Brain microvascular endothelial cell (primary cell): ENCODE measurements around the gene NDE1.
A peak's percentile ranks its signal among the peaks of the same experiment; 100 is the strongest.
"Not testable (repeated sequence)": the region's sequence is repeated elsewhere in the genome, so short reads cannot be mapped to it uniquely, and the experiment has no call there.

ENCODE experiments used
- DNase-seq: peaks from one replicate; pipeline ENCODE4 v3.0.0-alpha.2; 2020
- H3K27ac ChIP-seq: fragments of 250-450 bp; sonication (Bioruptor Pico); 2 replicates; pipeline ENCODE4 v1.5.1; 2020; ENCODE audit warnings: mild to moderate bottlenecking, moderate library complexity
- H3K27me3 ChIP-seq: fragments of 250-450 bp; sonication (Bioruptor Pico); replicated peaks from 2 replicates; pipeline ENCODE4 v1.5.1; 2020; ENCODE audit warnings: mild to moderate bottlenecking
- H3K36me3 ChIP-seq: fragments of 250-450 bp; sonication (Bioruptor Pico); replicated peaks from 2 replicates; pipeline ENCODE4 v1.5.1; 2020; ENCODE audit warnings: mild to moderate bottlenecking
- H3K4me3 ChIP-seq: 2 replicates; pipeline ENCODE4 v1.5.1; 2011; ENCODE audit warnings: low read depth, mild to moderate bottlenecking, control low read depth, low read length, moderate library complexity
- CTCF ChIP-seq: IDR thresholded peaks from 2 replicates; pipeline ENCODE4 v1.5.1; 2011; ENCODE audit warnings: low read depth, mild to moderate bottlenecking, moderate library complexity, low read length, control low read depth, inconsistent platforms; ENCODE audit errors: missing control alignments
- in situ Hi-C: cut with HindIII; loops from 2 replicates; pipeline ENCODE4 v1.10.0; 2017; ENCODE audit warnings: low sequenced_read_pairs, low pct_ligation_motif_present

Gene NDE1

GRCh38 chr16:15677447-15677846, 27.4 kb downstream of the NDE1 start:
- in situ Hi-C loops = no loop called here
- no peaks in the 10 kb centered on the region for H3K27me3 ChIP-seq
- no peak for TF ChIP-seq CTCF
- no peak for DNase-seq
- no peak overlapping the region for H3K27ac ChIP-seq
- H3K36me3 ChIP-seq = peaks cover 20% of the 10 kb centered on the region
- no peak overlapping the region for H3K4me3 ChIP-seq

- peak; percentile 82 for TF ChIP-seq CTCF
- Histone ChIP-seq H3K27ac (peak overlapping the region; percentile 64), H3K36me3 (peaks cover 22% of the 10 kb centered on the region), H3K27me3 (no peaks in the 10 kb centered on the region), H3K4me3 (no peak overlapping the region)
- in situ Hi-C loops = no loop called here
- peak; percentile 85 for DNase-seq
Observed at GRCh38 chr16:15682105-15682570, 32.1 kb downstream of the NDE1 start.

- in situ Hi-C loops = no loop called here
- H3K4me3 ChIP-seq = no peak overlapping the region
- DNase-seq = no peak
- no peak overlapping the region for H3K27ac ChIP-seq
- no peaks in the 10 kb centered on the region for H3K27me3 ChIP-seq
- peaks cover 18% of the 10 kb centered on the region for H3K36me3 ChIP-seq
- TF ChIP-seq CTCF = no peak
Observed at GRCh38 chr16:15686287-15686686, 36.2 kb downstream of the NDE1 start.

GRCh38 chr16:15689290-15689689, 39.2 kb downstream of the NDE1 start:
- Histone ChIP-seq H3K27ac (no peak overlapping the region), H3K4me3 (no peak overlapping the region), H3K36me3 (peaks cover 37% of the 10 kb centered on the region), H3K27me3 (no peaks in the 10 kb centered on the region)
- DNase-seq = peak; percentile 24
- TF ChIP-seq CTCF = no peak
- in situ Hi-C loops = no loop called here

- DNase-seq = peak; percentile 65
- TF ChIP-seq CTCF = no peak
- no peak overlapping the region for H3K4me3 ChIP-seq
- in situ Hi-C loops = no loop called here
- no peaks in the 10 kb centered on the region for H3K27me3 ChIP-seq
- peaks cover 44% of the 10 kb centered on the region for H3K36me3 ChIP-seq
- H3K27ac ChIP-seq = peak overlapping the region; percentile 22
Observed at GRCh38 chr16:15690296-15690695, 40.3 kb downstream of the NDE1 start.

- H3K27me3 ChIP-seq = no peaks in the 10 kb centered on the region
- peaks cover 47% of the 10 kb centered on the region for H3K36me3 ChIP-seq
- H3K27ac ChIP-seq = no peak overlapping the region
- H3K4me3 ChIP-seq = no peak overlapping the region
- TF ChIP-seq CTCF = no peak
- no peak for DNase-seq
- in situ Hi-C loops = no loop called here
Observed at GRCh38 chr16:15691046-15691445, 41.0 kb downstream of the NDE1 start.

- H3K4me3 ChIP-seq, H3K27me3 ChIP-seq, H3K27ac ChIP-seq, DNase-seq, in situ Hi-C loops: not testable (repeated sequence)
- peaks cover 54% of the 10 kb centered on the region for H3K36me3 ChIP-seq
Observed at GRCh38 chr16:15692508-15692907, 42.5 kb downstream of the NDE1 start.
